GM18505 (cell line): ENCODE measurements around the gene LRRC23.
A peak's percentile ranks its signal among the peaks of the same experiment; 100 is the strongest.
"Not testable (repeated sequence)": the region's sequence is repeated elsewhere in the genome, so short reads cannot be mapped to it uniquely, and the experiment has no call there.

Source experiments
- ATAC-seq: cut with Tn5 transposase; IDR thresholded peaks from one replicate; pipeline ENCODE4 v1.9.1; 2021; ENCODE audit not compliant: unreplicated experiment
- POLR2A ChIP-seq: IDR thresholded peaks from 4 replicates; pipeline ENCODE4 v1.6.1; 2011; ENCODE audit warnings: borderline replicate concordance; ENCODE audit not compliant: insufficient read depth, insufficient read length; ENCODE audit errors: extremely low read depth

Gene LRRC23

DNA sequence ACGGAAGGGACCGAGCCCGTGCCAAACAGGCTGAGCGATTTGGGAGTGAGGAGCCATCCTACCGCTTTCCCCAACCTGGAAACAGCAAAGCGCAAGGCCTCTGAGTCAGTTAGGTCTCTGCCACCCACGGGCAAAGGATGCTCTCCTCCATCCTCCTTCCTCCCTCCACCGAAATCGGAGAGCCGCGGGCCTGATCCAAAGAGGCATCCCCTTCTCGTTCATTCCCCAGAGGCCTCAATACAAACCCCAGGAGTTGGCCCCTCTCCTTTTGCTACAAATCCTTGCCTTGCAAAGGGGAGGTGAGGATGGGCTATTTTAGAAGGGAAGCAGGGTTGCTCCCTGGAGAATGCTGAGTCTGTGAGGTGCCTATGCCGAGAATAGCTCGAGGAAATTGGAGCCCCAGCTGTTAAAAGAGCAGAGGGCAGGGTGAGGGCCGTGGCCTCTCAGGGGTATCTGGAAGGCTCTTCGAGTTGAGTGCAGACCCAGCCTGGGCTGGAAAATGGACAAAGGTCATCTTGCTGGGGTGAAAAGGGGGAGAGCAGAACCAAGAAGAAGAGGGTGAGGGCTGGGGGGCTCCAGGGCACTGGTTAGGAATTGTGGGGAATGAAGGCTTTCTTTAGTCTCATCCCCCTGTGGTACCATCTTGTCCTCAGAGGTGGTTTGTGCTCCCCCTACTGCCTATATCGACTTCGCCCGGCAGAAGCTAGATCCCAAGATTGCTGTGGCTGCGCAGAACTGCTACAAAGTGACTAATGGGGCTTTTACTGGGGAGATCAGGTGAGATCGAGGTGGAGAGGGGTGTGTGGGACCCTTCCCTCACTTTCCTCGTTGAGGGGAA is 36.2 kb upstream of the LRRC23 start:
- no peak for ATAC-seq
- TF ChIP-seq POLR2A: no peak

DNA sequence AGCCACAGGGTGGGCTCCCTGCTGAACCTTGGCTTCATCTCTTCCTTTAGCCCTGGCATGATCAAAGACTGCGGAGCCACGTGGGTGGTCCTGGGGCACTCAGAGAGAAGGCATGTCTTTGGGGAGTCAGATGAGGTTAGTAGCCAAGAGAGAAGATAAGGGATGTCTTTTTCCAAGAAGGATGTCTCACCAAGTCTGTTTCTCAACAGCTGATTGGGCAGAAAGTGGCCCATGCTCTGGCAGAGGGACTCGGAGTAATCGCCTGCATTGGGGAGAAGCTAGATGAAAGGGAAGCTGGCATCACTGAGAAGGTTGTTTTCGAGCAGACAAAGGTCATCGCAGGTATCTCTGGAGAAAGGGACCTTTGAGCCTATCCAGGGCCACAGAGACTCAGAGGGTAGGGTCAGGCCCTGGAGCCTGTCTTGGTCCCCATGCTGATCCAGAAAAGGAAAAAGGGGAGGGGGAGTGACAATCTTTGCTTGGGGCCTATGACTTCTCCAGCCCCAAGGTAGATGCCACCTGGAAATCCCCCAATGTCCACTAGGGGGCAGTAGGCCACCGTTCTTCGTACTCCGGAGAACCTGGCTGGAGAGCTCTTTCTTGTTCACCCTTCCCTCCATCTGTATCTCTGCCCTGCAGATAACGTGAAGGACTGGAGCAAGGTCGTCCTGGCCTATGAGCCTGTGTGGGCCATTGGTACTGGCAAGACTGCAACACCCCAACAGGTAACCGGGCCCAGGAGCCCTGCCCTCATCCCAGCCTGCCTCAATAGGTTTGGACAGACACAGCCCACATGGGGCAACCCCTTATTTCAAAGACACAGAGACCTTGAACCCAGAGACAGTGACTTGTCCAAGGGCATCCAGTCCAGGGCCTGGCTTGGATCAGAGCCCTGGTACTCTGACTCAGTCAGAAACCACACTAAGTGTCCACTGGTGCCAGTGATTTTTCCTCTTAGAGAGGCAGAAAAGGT is 35.3 kb upstream of the LRRC23 start:
- no peak for TF ChIP-seq POLR2A
- ATAC-seq: no peak

DNA sequence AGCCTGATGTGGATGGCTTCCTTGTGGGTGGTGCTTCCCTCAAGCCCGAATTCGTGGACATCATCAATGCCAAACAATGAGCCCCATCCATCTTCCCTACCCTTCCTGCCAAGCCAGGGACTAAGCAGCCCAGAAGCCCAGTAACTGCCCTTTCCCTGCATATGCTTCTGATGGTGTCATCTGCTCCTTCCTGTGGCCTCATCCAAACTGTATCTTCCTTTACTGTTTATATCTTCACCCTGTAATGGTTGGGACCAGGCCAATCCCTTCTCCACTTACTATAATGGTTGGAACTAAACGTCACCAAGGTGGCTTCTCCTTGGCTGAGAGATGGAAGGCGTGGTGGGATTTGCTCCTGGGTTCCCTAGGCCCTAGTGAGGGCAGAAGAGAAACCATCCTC is 34.3 kb upstream of the LRRC23 start:
- not testable (repeated sequence) for ATAC-seq

DNA sequence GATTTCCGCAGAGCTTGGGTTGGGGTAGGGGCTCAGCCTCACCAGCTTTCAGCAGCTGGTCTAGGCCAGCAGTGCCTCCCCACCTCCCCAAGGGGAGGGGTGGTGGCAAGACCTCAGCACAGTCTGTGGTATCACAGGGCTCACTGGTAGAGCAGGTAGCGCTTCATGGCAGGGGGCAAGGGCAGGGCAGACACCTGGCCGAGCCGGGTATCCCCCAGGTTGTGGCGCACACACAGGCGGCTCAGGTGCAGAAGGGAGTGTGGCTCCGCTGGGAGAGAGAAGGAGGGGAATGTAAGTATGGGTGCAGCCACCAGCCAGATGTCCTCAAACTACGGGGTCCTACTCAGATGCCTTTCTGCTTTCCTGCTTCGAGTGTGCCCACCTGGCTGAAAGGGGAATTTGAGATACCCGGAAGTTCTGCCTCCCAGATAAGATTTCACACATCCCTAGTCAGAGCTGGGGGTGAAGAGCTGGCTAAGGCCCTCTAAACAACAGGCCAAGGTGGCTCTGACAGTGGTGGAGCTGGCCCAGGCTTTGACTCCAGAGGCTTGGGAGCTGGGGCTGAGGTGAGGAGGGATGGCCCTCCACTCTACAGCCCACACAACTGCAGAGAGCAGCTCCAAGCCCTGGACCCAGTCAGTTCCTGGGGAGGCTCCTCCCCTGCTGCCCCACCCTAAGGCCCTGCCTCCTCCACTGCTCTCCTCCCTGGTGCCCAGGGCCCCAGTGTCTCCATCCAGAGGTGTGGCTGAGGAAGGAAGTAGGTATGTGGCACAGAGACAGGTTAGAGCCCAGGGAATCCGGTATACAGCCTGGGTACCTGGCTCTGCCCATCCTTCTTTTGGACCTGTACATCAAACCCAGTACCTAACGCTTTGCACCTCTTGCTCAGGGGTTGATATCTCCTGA is 33.3 kb upstream of the LRRC23 start:
- no peak for ATAC-seq
- TF ChIP-seq POLR2A: no peak

DNA sequence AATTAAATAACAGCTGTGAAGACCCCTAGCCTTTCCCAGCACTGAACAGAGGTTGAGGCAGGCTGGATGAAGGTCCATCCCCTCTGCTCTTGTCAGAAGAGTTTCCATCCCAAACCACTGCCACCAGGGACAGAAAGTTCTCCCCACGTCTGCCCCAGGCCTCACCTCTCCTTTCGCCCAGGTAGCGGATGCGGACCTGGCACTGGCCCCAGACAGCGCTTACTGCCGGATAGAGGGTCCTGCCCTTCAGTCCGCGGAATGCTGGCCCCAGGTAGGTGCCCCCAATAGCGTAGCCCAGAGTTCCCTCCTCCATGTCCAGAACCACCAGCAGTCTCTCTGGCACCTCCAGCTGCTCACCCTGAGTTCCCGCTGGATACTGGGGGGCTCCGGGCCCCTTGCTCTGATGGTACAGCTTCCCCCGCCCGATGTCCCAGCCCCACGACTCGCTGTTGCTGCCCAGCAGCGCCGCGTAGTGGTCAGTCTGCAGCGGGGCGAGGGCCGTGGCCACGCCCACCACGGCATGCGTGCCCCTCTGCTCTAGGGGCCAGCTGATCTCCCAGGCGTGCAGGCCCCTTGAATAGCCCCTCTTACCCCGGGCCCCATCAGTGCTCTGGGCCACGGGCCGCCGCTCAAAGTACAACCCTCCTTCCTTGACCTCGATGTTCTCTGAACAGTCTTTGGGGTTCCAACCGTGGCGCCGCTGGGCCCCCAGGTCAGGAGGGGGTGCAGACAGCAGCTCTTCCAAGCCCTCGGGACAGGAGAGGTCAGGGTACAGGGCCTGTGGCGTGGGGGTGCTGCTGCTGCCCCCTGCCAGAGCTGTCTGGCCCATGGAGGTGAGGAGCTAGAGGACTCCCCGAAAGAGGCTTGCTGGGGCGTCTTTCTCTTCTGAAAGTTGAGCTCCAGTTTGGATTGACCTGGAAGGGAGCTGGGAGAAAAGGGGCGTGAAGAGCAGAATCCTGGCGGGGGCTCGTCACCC is 32.3 kb upstream of the LRRC23 start:
- TF ChIP-seq POLR2A: peak; percentile 55
- ATAC-seq: no peak

DNA sequence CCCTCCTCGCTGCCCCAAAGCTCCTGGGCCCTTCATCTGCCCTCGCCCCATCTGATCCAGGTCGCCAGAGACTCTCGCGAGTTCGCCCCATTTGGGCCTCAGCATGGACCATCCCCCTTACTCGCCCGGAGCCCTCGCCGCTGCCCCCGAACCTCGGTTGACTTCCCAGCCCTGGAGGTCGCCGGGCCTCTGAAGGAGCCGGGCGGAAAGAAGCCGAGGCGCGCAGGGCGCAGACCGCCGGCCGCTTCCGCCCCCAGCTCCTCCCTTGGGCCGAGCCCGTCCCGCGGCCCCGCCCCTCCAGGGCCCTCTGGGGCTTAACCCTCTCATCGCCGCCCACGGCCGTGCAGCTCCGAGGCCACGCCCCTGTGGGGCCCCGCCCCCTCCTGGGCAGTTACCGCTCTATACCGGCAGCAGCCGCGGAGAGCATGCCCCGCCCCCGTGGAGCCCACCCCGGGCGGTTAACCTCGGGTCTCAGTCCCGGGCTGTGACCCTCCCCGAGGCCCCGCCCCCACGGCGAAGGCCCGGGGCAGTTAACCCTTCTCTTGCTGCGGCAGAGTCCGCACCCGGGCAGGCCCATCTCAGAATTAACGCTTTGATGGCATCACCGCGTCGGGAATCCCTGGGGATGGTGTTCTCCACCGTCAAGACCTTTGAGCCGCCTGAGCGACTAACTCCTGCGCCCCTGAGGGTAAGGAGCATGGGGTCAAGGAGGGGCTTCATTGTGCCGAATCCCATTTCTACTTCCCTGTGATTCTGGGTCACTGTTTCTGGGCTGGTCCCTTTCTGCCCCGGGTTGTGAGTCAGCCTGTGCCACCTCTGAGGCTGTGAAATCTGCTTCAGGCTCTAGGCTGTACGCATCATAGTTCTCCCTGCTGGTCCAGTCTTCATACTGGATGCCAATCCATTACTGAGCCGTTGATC is 31.3 kb upstream of the LRRC23 start, which contains the start of gene SPSB2:
Gene SPSB2 (minus strand): TSS at position 210 of the 921 bp plus-strand sequence. CDS start 402 bp downstream, outside the sequence.
- ATAC-seq: peak; percentile 67
- peak; percentile 72 for TF ChIP-seq POLR2A

DNA sequence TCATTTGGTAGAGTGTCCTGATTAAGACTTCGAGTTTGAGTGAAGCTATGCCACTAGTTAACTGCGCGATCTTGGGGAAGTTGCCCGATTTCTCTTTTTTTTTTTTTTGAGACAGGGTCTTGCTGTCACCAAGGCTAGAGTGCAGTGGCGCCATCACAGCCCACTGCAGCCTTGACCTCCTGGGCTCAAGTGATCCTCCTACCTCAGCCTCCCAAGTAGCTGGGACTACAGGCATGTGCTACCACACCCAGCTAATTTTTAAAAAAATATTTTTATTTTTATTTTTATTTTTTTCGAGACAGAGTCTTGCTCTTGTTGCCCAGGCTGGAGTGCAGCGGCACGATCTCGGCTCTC is 30.6 kb upstream of the LRRC23 start:
- not testable (repeated sequence) for ATAC-seq

DNA sequence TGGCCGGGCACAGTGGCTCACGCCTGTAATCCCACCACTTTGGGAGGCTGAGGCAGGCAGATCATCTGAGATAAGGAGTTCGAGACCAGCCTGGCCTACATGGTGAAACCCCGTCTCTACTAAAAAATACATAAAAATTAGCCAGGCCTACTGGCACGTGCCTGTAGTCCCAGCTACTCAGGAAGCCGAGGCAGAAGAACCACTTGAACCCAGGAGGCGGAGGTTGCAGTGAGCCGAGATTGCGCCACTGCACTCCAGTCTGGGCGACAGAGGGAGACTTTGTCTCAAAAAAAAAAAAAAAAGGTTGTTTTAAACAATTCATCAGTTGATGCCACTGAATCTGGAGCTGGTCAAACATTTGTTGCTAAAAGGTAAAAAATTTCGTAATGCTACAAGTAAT is 24.8 kb upstream of the LRRC23 start:
- ATAC-seq: not testable (repeated sequence)

DNA sequence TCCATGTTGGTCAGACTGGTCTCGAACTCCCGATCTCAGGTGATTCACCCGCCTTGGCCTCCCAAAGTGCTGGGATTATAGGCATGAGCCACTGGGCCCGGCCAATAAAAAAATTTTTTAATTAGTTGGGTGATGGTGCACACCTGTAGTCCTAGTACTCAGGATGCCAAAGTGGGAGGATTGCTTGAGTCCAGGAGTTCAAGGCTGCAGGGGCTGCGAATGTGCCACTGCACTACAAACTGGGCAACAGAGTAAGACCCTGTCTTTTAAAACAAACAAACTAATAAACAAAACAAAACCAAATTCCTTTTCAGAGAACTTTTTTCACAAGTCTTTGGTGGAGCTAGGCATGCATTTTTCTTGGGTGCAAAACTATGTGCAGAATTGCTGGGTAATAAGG is 21.4 kb upstream of the LRRC23 start:
- no peak for ATAC-seq
- no peak for TF ChIP-seq POLR2A

DNA sequence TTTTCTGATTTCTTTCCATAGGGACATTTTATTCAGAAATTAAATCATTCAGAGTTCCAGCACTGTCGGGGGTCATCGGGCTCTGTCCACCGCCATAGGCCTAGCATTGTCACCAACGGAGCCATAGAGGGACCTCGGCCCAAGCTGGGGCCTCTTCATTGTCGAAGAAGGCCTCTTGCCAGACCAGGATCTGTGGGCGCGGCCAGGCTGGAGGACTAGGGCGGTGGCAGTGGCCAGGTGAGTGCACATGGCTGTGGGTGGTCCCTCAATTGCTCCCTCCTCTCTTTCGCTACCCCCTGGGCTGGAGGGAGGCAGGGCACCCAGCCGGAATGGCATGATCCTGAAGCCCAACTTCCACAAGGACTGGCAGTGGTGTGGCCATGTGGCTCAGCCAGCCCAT is 20.9 kb upstream of the LRRC23 start:
- ATAC-seq: no peak
- TF ChIP-seq POLR2A: no peak

DNA sequence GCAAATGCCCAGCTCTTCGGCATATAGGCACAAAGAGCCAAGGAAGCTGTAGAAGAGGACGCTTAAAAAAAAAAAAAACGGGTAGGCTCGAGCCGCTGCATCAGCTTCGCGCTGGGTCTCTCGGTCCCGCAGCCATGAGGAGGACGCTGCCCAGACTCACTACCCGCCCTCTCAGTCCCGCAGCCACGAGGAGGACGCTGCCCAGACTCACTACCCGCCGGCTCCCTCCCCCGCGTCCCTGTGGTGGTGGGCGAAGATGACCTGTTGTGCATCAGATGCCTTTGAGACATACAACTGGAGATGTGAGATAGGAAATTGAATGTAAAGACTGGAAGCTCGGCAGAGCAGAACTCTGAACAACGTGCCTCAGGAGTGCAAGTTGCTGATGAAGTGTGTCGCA is 20.1 kb upstream of the LRRC23 start:
- ATAC-seq: no peak
- TF ChIP-seq POLR2A: no peak

DNA sequence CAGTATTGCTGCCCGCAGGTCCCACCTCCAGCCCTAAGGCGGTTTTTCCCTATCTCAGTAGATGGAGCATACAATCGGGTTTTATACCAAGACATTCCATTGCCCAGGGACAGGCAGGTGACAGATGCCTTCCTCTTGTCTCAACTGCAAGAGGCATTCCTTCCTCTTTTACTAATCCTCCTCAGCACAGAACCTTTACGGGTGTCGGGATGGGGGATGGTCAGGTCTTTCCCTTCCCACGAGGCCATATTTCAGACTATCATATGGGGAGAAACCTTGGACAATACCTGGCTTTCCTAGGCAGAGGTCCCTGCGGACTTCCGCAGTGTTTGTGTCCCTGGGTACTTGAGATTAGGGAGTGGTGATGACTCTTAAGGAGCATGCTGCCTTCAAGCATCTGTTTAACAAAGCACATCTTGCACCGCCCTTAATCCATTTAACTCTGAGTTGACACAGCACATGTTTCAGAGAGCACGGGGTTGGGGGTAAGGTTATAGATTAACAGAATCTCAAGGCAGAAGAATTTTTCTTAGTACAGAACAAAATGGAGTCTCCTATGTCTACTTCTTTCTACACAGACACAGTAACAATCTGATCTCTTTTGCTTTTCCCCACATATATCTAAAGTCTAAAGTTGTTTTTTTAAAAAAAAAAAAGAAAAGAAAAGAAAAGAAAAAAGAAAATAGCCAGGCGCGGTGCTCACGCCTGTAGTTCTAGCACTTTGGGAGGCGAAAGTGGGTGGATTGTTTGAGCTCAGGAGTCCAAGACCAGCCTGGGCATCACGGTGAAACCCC is 18.2 kb upstream of the LRRC23 start:
- ATAC-seq: not testable (repeated sequence)
